ENCODE measurements around the gene RESP18. TPM values are rescaled to one million over a fixed set of nuclear protein-coding genes. Genes with fewer than 3 reads are reported as not detected.

The RESP18 gene
- total RNA-seq, 1 experiment from 2014 or later = not detected

- in situ Hi-C loops (cut with HindIII; ENCODE audit: low pct_unique_long_range_greater_than_20kb, low sequenced_read_pairs) (no loop called here), intact Hi-C loops (cut with micrococcal nuclease; ENCODE audit: unreplicated experiment) (loop anchor here (10.0 kb wide), 1 partner anchor 248 kb away; no protein-coding TSS in a partner anchor)
- DNase-seq (ENCODE audit: low read depth, low spot score) = no peak
- Histone ChIP-seq H3K27ac (ENCODE audit: low read length) (no peak overlapping the region), H3K4me3 (ENCODE audit: low read depth in 2 of 2, low read length in 2 of 2) (no peak overlapping the region), H3K9me3 (ENCODE audit: control insufficient read depth, insufficient read depth, low read depth, low read length) (no peaks in the 10 kb centered on the region), H3K4me1 (ENCODE audit: control insufficient read depth, insufficient read depth, low read length) (peaks cover 4% of the 10 kb centered on the region; the same call in 1 of the 2 replicates), H3K27me3 (ENCODE audit: control insufficient read depth, insufficient read depth, low read length) (peaks cover 5% of the 10 kb centered on the region), H3K36me3 (ENCODE audit: control insufficient read depth, insufficient read depth, low read length) (no peaks in the 10 kb centered on the region)
- ATAC-seq = no peak
- no TSS peak for BruUV-seq (replicated peaks)
- TF ChIP-seq, protein P1, sequence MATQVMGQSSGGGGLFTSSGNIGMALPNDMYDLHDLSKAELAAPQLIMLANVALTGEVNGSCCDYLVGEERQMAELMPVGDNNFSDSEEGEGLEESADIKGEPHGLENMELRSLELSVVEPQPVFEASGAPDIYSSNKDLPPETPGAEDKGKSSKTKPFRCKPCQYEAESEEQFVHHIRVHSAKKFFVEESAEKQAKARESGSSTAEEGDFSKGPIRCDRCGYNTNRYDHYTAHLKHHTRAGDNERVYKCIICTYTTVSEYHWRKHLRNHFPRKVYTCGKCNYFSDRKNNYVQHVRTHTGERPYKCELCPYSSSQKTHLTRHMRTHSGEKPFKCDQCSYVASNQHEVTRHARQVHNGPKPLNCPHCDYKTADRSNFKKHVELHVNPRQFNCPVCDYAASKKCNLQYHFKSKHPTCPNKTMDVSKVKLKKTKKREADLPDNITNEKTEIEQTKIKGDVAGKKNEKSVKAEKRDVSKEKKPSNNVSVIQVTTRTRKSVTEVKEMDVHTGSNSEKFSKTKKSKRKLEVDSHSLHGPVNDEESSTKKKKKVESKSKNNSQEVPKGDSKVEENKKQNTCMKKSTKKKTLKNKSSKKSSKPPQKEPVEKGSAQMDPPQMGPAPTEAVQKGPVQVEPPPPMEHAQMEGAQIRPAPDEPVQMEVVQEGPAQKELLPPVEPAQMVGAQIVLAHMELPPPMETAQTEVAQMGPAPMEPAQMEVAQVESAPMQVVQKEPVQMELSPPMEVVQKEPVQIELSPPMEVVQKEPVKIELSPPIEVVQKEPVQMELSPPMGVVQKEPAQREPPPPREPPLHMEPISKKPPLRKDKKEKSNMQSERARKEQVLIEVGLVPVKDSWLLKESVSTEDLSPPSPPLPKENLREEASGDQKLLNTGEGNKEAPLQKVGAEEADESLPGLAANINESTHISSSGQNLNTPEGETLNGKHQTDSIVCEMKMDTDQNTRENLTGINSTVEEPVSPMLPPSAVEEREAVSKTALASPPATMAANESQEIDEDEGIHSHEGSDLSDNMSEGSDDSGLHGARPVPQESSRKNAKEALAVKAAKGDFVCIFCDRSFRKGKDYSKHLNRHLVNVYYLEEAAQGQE (IDR thresholded peaks at IDR 0.05; ENCODE audit: insufficient read depth in 1 of 2, low read depth in 2 of 2, low read length in 1 of 2) = no peak
- TF ChIP-seq POLR2AphosphoS5 (IDR thresholded peaks at IDR 0.05; ENCODE audit: low read depth, low read length) = no peak
- no peak for TF ChIP-seq CTCF (IDR thresholded peaks at IDR 0.05)
- no peak for TF ChIP-seq TCF7L2 (IDR thresholded peaks at IDR 0.05; ENCODE audit: low read depth, low read length)
- no peak for TF ChIP-seq SIN3A (IDR thresholded peaks at IDR 0.05; ENCODE audit: borderline replicate concordance, insufficient read depth, low read depth, low read length)
- ChIA-PET POLR2A (no interaction called here), CTCF (no interaction called here)
Measured at GRCh38 chr2:219302412-219302968, 30.1 kb downstream of the RESP18 start.

DNA sequence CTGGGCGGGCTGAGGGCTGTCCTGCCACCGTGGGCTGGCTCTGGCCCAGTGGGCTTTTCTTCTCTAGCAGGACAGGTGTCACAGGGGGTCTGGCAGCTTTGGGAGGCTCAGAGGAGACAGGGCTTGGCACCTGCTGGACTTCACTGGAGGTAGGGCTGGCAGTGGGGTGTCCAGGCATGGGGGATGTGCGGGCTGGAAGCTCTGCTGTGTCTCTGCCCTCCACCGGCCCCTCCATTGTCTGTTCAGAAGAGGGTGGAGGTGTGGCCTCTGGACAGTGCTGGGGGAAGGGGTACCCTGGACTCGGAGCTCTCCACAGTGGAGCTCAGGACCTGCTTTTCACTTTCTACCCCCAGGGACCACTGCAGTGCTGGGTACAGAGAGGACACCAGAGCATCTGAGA lies 32.5 kb downstream of the RESP18 start:
- DNase-seq (ENCODE audit: low read depth, low spot score) (no peak), ATAC-seq (no peak)
- Histone ChIP-seq H3K36me3 (ENCODE audit: control insufficient read depth, insufficient read depth, low read length) (no peaks in the 10 kb centered on the region), H3K4me3 (ENCODE audit: low read depth in 2 of 2, low read length in 2 of 2) (no peak overlapping the region), H3K27ac (ENCODE audit: low read length) (no peak overlapping the region), H3K9me3 (ENCODE audit: control insufficient read depth, insufficient read depth, low read depth, low read length) (no peaks in the 10 kb centered on the region), H3K27me3 (ENCODE audit: control insufficient read depth, insufficient read depth, low read length) (peaks cover 5% of the 10 kb centered on the region; the same call in 1 of the 2 replicates), H3K4me1 (ENCODE audit: control insufficient read depth, insufficient read depth, low read length) (peaks cover 4% of the 10 kb centered on the region; the same call in 1 of the 2 replicates)
- POLR2A ChIA-PET = no interaction called here
- intact Hi-C loops (cut with micrococcal nuclease; ENCODE audit: unreplicated experiment) = loop anchor here (10.0 kb wide), 1 partner anchor 245 kb away; no protein-coding TSS in a partner anchor
- in situ Hi-C loops (cut with HindIII; ENCODE audit: low pct_unique_long_range_greater_than_20kb, low sequenced_read_pairs) = no loop called here
- no peak for TF ChIP-seq CTCF (IDR thresholded peaks at IDR 0.05)
- no peak for TF ChIP-seq POLR2AphosphoS5 (IDR thresholded peaks at IDR 0.05; ENCODE audit: low read depth, low read length)
- TF ChIP-seq, protein P1 (IDR thresholded peaks at IDR 0.05; ENCODE audit: insufficient read depth in 1 of 2, low read depth in 2 of 2, low read length in 1 of 2) = no peak
- no peak for TF ChIP-seq SIN3A (IDR thresholded peaks at IDR 0.05; ENCODE audit: borderline replicate concordance, insufficient read depth, low read depth, low read length)
- TF ChIP-seq TCF7L2 (IDR thresholded peaks at IDR 0.05; ENCODE audit: low read depth, low read length) = no peak
- no TSS peak for BruUV-seq (replicated peaks)
- CTCF ChIA-PET = no interaction called here
